Measurements from ENCODE around the gene TEAD1. TPM values are rescaled to one million over a fixed set of nuclear protein-coding genes. Genes with fewer than 3 reads are reported as not detected.

Gene TEAD1
- total and polyA plus RNA-seq, 4 donors = 9.1 to 38.4 (median 10.7) TPM

- no peak for DNase-seq (ENCODE audit: low spot score)
- Histone ChIP-seq H3K9ac (ENCODE audit: low read depth in 1 of 2, low read length in 2 of 2) (no peak overlapping the region), H3K4me1 (ENCODE audit: control insufficient read depth in 4 of 4, insufficient read depth in 4 of 4, low read length in 3 of 4) (peaks cover 2 to 37% (median 30%) of the 10 kb centered on the region in 4 donors), H3K4me3 (ENCODE audit: low read depth in 1 of 3, low read length in 3 of 3) (no peak overlapping the region), H3K36me3 (ENCODE audit: control insufficient read depth in 4 of 4, insufficient read depth in 3 of 4, low read depth in 1 of 4, low read length in 3 of 4) (no peaks in the 10 kb centered on the region), H3K27ac (ENCODE audit: low read depth in 1 of 2, low read length in 2 of 2) (peak overlapping the region; percentile 39 to 45), H3K27me3 (ENCODE audit: control insufficient read depth in 4 of 4, insufficient read depth in 4 of 4, low read length in 3 of 4) (peaks cover 0 to 3% (median 0%) of the 10 kb centered on the region in 4 donors), H3K9me3 (ENCODE audit: control insufficient read depth in 4 of 4, low read length in 3 of 4) (no peaks in the 10 kb centered on the region)
- peak; percentile 35 for TF ChIP-seq MAX (IDR thresholded peaks at IDR 0.05)
- peak; percentile 72 to 80 for TF ChIP-seq RXRA (IDR thresholded peaks at IDR 0.05)
- TF ChIP-seq FOXA2 (IDR thresholded peaks at IDR 0.05) = no peak
- TF ChIP-seq RAD21 (IDR thresholded peaks at IDR 0.05) = peak; percentile 54 to 61
- peak; percentile 35 for TF ChIP-seq TAF1 (conservative IDR thresholded peaks at IDR 0.05)
- no peak for TF ChIP-seq ZBTB33 (IDR thresholded peaks at IDR 0.05)
- no peak for TF ChIP-seq GABPA (IDR thresholded peaks at IDR 0.05 in 1 of 2, conservative IDR thresholded peaks at IDR 0.05 in 1 of 2)
- TF ChIP-seq EGR1 (IDR thresholded peaks at IDR 0.05; ENCODE audit: low read depth in 2 of 2) = peak in 1 of 2 donors; percentile 19
- TF ChIP-seq CTCF (IDR thresholded peaks at IDR 0.05; ENCODE audit: low read depth, low read length, missing input control) = no peak
- TF ChIP-seq SP1 (IDR thresholded peaks at IDR 0.05) = peak; percentile 52
- TF ChIP-seq JUND (IDR thresholded peaks at IDR 0.05) = no peak
- TF ChIP-seq HNF4A (conservative IDR thresholded peaks at IDR 0.05) = peak; percentile 39 to 51
- peak; percentile 53 for TF ChIP-seq NR2F2 (IDR thresholded peaks at IDR 0.05)
- no peak for TF ChIP-seq HNF4G (IDR thresholded peaks at IDR 0.05)
- peak; percentile 37 for TF ChIP-seq YY1 (IDR thresholded peaks at IDR 0.05)
- TF ChIP-seq FOXA1 (IDR thresholded peaks at IDR 0.05) = no peak
- no peak for TF ChIP-seq REST (IDR thresholded peaks at IDR 0.05)
- no peak for TF ChIP-seq ATF3 (IDR thresholded peaks at IDR 0.05)
- 19% methylated on average over 10 of the region's 10 CpGs for WGBS
These were observed 150.2 kb downstream of the TEAD1 start for GRCh38 chr11:12824281-12825041.

Measured in liver (tissue), 9 donors.